Dermis microvascular lymphatic vessel endothelial cell (primary cell): ENCODE data around the gene DNMT3L. TPM values are rescaled to one million over a fixed set of nuclear protein-coding genes. Genes with fewer than 3 reads are reported as not detected.
"Not testable (repeated sequence)": the region's sequence is repeated elsewhere in the genome, so short reads cannot be mapped to it uniquely, and the experiment has no call there.

ENCODE experiments used
- DNase-seq, 2 donors: peaks; one replicate each; pipeline versions ENCODE4 v3.0.0 to v3.0.0-alpha.2; 2010; ENCODE audit warnings: low read depth in 2 of 2
- total RNA-seq: library from RNA; depleted of rRNA; stranded (reverse); fragments of >200 nt; gene quantifications from 2 replicates; pipeline ENCODE4 v1.2.1, GENCODE V29; 2014

Gene DNMT3L
- total RNA-seq, 1 donor from 2014 or later: not detected

DNA sequence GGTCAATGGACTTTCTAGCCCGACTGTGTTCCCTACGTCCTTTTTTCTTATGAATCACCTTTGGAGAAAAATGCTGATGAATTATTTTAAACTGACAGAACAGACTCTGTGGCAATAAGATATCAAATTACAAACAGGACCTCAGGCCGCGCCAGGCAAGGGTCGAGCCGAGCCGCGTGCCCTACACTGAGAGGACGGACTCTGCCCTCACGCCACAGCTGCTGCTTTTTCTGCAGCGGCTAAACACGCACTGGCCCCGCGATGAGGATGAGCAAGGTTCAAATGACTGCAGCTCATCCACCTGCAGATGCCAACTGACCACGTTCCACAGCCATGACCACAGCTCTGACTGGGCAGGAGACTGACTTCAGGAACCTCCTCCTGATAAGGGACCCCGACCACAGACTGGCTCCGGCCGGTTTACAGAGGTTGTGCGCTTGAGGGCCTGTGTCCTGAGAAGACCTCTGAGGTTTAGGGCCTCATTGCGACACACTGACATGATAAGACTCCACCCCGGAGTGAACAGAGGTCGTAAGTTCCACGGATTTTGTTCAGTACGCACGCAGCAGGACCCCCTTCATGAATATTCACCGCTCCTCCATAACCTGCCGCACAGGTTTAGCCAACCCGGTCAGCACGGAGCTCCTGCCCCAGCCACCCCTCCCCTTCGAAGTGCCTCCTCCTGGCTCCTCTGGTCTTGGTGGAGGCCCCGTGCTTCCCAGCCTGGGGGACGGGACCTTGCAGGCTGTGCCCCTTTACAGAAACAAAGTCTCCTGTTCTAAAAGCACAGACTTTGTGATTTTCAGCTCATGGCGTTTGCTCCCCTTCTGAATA lies 12.3 kb downstream of the DNMT3L start:
- DNase-seq: not testable (repeated sequence)

DNA sequence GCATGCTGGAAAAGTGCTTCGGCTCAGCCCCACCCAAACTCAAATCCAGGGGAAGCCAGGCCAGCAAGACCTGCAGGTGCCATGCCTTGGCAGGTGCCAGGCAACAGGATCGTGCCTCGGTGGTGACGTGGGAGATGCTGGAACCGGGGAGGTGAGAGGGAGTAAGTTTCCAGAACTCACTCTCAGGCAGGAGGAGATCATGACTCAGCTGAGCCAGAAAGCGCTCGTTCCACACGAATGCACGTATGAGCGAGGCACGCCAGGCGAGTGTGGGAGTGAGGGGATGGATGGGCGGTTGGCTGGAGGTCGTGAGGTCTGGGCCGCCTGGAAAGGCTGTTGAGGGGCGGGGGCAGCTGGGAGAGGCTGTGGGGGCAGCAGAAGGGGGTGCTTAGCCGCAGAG lies 13.8 kb downstream of the DNMT3L start:
- DNase-seq: not testable (repeated sequence)

DNA sequence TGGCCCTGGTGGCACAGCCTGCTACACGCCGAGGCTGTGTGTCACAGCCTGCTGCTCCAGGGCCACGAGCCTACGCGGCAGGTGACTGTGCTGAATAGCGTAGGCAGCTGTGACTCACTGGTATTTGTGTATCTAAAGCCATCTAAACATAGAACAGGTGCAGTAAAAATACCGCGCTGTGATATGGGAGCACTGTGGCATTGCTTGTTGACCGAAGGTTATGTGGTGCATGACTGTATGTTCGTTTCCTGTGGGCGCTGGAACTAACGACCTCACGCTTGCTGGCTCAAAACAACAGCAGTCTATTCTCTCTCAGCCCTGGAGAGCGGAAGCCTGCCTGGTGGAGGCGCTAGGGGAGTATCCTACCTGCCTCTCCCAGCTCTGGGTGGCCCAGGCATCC lies 17.7 kb downstream of the DNMT3L start:
- not testable (repeated sequence) for DNase-seq

DNA sequence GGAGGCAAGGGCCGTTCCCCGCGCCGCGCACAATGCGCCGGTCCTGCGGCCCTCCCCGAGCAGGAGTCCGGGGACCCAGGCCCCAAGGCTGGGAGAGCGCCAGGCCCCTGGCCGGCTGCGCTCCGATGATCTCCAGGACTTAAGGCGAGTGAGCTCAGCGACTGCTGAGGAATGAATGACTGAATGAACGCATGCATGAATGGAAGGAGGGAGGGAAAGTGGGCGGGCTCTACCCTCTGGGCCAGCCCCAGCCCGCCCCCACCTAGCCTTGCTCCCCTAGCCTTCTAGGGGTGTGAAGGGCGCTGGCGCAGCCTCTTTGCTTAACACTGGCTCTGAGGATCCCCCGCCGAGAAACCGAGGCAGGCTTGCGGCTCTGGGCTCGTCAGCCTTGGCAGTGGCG lies 20.4 kb downstream of the DNMT3L start:
- DNase-seq: not testable (repeated sequence)

DNA sequence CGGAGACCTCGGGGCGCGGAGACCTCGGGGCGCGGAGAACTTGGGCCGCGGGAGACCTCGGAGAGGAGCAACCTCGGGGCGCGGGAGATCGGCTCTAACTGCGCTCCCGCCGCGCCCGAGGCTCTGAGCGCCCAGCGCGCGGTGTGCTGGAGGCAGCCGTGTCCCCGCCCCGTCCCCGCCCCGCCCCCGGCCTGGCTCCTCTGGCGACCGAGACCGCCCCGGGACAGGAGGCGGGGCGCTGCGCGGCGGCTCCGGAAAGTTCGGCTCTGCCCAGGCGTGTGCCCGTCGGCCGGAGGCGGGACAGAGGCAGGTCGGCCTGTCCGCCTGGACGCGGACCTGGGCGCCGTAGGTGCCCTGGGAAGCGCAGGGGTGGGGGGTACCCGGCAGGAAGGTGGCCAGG lies 20.9 kb downstream of the DNMT3L start, which contains the start of gene ICOSLG:
Gene ICOSLG (minus strand): TSS at position 102 of the 400 bp plus-strand sequence. CDS start 126 bp downstream, outside the sequence.
- not testable (repeated sequence) for DNase-seq

DNA sequence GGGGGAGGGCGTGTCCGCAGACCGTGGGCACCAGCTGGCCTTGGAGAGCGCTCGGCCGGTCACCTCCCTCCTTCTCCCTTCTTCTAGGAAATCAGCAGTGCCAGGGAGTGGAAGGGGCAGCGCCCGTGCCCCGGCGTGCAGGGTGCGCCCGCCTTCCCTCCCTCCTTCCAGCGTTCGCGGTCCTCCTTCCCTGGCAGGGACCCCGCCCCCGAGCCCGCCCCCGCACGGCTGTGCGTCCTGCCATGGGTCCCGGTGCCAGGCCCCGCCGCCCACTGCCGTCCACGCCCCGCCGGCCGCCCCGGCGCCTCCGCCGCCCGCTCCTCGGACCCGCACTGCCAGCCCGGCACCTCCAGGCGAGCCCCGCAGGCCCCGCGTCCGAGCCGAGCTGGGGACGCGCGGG lies 21.3 kb downstream of the DNMT3L start:
- not testable (repeated sequence) for DNase-seq

DNA sequence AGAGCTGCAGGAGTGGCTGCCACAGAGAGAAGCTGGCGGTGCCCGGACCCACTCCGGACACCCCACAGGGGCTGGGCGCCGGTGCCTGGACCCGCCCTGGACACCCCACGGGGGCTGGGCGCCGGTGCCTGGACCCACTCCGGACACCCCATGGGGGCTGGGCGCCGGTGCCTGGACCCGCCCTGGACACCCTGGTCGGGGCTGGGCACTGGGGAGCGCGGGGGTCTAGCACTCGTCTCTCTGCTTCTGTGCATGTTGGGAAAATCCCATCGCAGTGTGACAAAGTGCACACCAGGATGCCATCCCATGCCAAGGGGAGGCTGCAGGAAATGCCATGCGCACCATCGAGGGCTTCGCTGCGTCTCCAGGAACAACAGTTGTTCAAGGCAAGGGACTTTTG lies 32.1 kb downstream of the DNMT3L start:
- DNase-seq: not testable (repeated sequence)

DNA sequence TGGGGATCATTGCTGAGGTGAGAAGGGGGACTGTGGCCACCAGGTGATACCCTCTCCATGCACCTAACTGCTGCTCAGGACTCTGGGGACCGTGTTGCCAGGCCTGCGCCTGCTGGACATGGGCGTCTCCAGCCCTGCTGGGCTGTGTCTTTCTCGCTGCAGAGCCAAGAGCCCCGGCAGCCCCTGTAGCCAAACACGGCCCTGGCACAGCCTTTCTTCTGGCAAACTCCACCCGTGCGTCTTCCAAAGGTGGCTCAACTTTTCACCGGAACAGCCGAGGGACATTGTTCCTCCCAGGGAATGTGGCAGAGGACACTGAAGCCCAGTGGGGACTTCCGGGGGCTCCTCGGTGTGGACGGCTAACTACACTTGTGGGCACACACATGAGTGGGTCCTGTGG lies 33.6 kb downstream of the DNMT3L start:
- DNase-seq: not testable (repeated sequence)

DNA sequence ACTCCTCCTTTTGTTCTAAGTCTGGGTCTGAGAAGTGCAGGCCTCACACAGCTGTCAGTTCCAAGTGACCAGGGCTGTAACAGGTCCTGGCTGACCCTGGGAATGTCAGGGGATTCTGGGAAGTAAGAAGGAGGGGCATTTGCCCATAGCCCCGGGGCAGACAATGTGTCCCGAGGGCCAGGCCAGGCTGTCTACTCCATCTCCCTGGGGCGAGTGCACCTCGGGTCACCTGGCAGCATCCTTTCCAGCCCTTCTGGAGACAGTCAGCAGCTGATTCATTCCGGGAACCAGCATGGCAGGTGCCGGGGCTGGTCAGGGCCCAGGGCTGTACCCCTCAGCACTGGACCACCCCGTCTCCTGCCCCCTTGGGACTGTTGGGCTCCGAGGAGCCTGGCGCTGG lies 34.1 kb downstream of the DNMT3L start:
- not testable (repeated sequence) for DNase-seq

DNA sequence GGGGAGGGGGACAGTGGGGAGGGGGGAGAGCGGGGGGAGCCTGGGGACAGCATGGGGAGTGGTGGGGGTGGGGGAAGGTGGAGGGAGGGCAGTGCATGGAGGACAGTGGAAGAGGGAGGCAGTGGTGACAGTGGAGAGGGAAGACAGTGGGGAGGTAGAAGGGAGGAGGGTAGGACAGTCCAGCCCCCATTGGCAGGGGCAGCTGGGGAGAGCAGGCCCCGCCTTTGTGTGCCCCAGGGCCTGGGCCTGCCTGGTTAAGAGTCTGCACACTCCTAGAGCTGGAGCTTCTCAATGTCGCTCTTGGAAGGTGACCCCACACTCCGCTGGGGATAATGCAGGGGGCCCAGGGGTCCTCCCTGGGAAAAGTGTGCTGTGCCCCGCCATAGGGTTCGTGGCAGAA lies 36.1 kb downstream of the DNMT3L start:
- DNase-seq: not testable (repeated sequence)

DNA sequence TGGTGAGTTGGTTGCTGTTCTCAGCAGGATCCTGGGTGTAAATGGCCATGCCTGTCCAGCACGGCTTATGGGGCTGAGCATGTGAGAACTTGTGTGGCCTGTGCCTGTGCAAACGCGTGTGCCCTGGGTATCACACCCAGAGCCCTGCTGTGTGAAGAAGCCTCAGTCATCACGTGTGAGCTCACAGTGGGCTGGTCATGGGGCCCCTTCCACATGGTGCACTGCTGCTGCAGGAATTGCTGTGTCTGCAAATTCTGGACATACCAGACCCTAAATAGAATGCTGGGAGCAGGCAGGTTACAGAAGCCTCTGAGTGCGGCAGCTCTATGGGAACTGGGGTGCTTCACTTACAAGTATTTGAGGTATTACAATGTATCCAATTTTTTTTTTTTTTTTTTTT lies 38.4 kb downstream of the DNMT3L start:
- DNase-seq: not testable (repeated sequence)

DNA sequence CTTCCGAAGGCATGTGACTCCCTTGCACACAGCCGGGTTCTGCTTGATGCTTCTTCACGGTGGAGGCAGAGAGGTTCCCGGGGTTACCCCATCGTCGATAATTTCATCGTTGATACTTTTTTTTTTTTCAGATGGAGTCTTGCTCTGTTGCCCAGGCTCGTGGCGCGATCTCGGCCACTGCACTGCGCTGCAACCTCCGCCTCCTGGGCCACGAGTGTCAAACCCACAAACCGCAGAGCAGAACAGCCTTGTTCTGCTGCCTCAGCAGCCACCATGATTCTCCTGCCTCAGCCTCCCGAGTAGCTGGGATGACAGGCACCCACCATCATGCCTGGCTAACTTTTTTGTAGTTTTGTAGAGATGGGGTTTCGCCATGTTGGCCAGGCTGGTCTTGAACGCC lies 41.0 kb downstream of the DNMT3L start:
- not testable (repeated sequence) for DNase-seq

DNA sequence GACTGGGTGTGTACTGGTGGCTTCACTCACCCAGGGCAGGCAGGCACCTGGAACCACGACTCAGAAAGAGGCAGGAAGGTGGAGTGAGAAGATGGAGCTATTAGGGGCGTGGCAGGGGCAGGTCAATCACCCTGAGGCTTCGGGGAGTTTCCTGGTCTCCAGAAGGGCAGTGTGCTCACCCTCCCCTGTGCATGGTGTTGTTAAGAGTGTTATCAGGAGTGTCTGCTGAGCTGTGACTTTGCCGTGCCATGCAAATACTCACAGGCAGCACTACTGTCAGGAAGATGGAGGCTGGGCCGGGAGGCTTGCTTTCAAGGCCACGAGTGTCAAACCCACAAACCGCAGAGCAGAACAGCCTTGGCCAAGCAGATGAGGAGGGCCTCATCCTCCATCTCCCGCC lies 43.2 kb downstream of the DNMT3L start:
- DNase-seq: not testable (repeated sequence)

DNA sequence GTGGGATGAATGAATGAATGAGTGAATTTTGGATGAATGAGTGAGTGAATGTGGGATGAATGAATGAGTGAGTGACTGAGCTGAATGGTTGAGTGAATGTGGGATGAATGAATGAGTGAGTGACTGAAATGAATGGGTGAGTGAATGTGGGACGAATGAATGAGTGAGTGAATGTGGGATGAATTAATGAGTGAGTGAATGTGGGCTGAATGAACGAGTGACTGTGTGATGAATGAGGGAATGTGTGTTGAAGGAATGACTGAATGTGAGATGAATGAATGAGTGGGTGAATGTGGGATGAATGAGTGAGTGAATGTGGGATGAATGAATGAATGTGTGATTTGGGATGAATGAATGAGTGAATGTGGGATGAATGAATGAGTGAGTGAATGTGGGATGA lies 49.7 kb downstream of the DNMT3L start:
- not testable (repeated sequence) for DNase-seq

DNA sequence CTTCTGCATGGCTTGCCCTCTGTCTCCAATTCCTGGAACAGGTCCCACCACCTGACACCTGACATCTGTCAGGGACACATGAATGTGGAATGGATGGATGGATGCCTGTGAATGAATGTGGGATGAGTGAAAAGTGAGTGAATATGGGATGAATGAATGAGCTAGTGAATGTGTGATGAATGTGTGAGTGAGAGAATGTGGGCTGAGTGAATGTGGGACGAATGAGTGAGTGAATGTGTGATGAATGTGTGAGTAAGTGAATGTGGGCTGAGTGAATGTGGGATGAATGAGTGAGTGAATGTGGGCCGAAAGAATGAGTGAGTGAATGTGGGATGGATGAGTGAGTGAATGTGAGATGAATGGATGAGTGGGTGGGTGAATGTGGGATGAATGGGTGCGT lies 50.1 kb downstream of the DNMT3L start:
- DNase-seq: not testable (repeated sequence)

DNA sequence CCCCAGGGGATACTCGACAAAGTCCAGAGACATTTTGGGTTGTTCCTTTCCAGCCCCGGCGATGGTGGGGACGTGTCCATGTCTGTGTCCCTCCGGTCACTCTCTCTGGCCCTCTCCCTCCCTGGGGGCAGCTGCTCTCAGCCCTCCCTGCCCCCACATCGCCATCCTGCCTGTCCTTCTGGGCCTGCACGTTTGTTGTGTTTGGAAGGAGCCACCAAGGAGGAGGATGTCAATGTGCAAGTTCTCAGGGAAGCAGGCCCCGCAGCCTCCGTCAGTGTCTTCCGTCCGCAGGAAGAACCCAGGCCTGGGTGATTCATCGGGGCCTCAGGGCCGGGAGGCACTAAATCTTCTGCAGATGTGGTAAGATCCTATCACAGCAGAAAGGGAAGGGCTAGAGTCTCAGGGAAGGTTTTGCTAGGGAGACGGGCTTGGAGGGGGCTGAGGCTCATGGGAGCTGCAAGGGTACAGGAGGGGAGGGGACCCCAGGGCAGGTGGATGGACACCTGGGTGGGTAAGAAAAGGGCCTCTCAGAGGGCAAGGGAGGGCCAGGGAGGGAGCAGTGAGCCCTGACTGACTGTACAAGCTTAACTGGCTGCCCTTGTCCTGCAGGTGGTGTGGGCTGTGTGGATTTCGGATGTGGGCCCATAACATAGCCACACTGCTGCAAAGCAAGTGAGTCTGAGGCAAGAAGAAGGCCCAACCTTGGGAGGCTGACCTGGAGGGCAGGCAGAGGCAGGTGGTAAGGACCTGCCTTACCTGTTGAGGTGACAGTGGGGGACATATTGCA lies 53.6 kb downstream of the DNMT3L start:
- peak in 1 of 2 donors; percentile 18 for DNase-seq

DNA sequence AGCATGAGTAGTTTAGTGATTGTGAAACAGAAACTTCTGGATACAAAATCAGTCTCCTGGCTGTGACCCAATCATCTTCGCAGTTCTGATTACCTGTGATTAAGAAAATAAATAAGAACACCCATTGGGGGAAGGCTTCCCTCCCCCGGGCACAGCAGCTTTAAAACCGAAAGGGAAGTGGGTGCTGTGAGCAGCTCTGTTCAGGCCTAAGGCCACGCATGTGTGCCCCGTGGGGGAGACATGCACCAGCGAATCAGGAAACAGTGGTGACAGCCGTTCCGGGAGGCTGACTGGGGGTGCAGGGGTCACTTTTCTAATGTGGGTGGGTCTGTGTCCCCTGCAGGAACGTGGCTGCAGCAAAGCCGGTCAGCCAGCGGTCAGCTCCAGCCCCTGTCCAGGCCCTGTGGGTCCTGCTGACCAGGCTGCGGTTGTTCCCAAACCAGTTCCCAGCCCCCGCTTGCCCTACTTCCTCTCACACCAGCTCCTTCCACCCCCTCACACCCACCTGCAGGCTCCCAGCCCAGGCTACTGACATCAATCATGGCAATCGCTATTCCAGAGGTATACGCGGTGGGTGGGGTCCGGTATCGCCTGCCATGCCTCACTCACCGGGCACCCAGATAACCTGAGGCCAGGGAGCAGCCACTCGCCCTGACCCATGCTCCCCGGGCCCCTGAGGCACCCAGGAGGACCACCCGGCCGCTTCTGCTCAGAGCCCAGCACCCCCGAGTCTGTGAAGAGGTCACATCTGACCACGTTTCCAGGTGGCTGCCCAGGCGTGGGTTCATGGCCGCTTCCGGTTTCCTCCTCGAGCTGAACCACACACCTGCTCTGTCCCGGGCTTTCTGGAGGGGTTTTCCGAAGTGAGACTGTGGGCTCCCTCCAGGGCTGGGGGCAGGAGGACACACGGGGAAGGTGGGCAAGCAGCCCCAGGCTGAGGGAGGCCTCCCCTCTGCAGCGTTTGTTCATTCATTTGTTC lies 54.7 kb downstream of the DNMT3L start:
- DNase-seq: not testable (repeated sequence)

DNA sequence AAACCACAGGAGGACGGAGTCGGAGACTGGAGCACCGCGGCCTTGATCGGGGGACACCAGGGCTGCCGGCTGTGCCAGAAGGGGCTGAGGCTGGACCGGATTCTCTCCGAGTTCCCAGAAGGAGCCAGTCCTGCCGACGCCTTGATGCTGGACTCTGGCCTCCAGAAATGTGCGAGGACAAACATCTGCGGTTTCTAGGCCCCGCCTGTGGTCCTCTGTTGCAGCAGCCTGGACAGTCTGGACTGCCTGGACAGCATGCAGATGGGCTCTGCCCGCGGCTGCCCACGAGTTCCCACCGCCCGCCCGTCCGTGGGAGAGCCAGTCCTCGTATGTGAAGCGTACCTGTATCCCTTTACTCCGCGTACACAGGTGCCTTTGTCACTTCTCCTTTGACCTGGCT lies 55.5 kb downstream of the DNMT3L start:
- DNase-seq: not testable (repeated sequence)

DNA sequence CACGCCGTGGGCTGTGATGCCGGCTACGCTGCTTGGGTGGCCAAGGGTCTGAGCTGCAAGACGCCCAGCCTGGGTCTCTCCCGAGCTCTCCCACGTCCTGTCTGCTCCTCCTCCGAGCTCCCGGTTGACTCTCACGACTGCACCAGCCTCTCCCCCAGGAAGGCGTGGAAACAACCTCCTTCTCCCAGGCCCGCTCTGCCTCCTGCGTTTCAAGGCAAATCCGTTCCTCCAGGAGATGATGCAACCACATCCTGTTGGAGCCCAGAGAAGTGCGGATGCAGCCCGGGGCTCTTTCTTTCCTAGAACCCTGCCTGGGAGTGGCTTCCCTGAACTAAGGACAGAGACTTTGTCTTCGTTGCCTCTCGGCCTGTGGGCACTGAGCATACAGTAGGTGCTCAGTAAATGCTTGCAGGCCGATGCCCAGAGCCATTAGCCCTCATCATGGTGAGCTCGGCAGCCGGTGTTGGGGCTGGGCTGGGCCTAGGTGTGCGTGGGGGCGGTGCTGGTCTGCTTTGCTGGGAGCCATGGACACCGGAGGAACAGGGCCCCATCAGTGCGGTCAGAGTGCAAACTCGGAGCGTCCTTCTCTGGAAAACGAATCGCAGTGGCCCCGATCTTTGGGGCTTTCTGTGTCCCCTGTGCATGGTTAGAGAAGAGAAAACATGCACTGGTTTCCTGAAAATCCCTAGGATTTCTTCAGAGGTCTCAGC lies 59.0 kb downstream of the DNMT3L start:
- not testable (repeated sequence) for DNase-seq

DNA sequence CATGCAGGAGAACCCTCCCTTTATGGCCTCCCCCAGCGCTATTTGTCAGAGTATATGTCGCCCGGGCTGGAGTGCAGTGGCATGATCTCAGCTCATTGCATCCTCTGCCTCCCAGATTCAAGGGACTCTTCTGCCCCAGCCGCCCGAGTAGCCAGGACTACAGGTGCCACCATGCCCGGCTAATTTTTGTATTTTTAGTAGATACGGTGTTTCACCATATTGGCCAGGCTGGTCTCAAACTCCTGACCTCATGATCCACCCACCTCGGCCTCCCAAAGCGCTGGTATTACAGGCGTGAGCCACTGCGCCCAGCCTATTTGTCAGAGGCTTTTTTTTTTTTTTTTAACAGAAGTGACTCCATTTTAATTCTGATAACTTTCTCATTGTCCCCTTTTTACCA lies 61.7 kb downstream of the DNMT3L start:
- DNase-seq: not testable (repeated sequence)

DNA sequence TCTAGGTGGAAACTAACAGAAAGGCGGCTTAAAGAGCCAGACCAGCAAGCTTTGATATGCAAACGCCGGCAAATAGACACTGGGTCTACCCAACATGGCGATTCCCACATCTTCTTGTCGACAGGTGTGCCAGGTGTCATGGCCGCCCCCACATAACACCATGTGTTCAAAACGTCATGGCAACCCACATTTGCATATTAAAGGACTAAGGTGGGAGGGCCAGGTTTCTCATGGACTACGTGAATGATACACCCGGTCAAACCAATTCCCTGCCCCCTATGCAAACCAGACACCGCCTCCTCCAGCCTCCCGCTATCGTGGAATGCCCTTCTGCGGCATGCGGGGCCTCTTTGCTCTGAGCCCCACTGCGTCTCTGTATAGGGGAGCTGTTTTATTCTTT lies 62.2 kb downstream of the DNMT3L start:
- no peak for DNase-seq
